Activated B cell treated with CpG ODN at 0.5 μM for 24 hours (primary cell): ENCODE data around the gene SASH1. TPM values are rescaled to one million over a fixed set of nuclear protein-coding genes. Genes with fewer than 3 reads are reported as not detected.

Experiments
- ATAC-seq: fragments of 200-7000 bp; cut with Tn5 transposase; one replicate; pipeline ENCODE4 v1.10.0; 2021; ENCODE audit warnings: low read depth, mild to moderate bottlenecking, moderate library complexity
- CTCF ChIA-PET: fragments of 350-600 bp; sonication (Branson Sonifier 250); formaldehyde crosslinking; loops from one replicate; lab custom pipeline; 2021; ENCODE audit warnings: antibody characterized with exemption; lab: Charles Lee
- POLR2A ChIA-PET: fragments of 350-600 bp; sonication (Branson Sonifier 250); formaldehyde crosslinking; loops from one replicate; lab custom pipeline; 2021; ENCODE audit warnings: antibody characterized with exemption; lab: Charles Lee
- DNase-seq: peaks from one replicate; pipeline ENCODE4 v3.0.0; 2022
- H3K27ac Mint-ChIP-seq: one replicate; pipeline ENCODE4 v1.8.0; 2020; ENCODE audit warnings: mixed read lengths
- H3K27me3 Mint-ChIP-seq: one replicate; pipeline ENCODE4 v1.8.0; 2021; ENCODE audit warnings: mixed read lengths
- H3K36me3 Mint-ChIP-seq: one replicate; pipeline ENCODE4 v1.8.0; 2021; ENCODE audit warnings: low read depth, mixed read lengths
- H3K4me1 Mint-ChIP-seq: one replicate; pipeline ENCODE4 v1.8.0; 2021; ENCODE audit warnings: mixed read lengths
- H3K4me3 Mint-ChIP-seq: one replicate; pipeline ENCODE4 v1.8.0; 2020; ENCODE audit warnings: mild to moderate bottlenecking, mixed read lengths
- H3K9me3 Mint-ChIP-seq: one replicate; pipeline ENCODE4 v1.8.0; 2020; ENCODE audit warnings: mixed read lengths
- CTCF ChIP-seq: fragments of 200-600 bp; IDR thresholded peaks from one replicate; pipeline ENCODE4 v1.8.0; 2022; ENCODE audit warnings: antibody characterized with exemption, mild to moderate bottlenecking
- intact Hi-C: fragments of 100-400 bp; cut with micrococcal nuclease; formaldehyde crosslinking; loops from one replicate; pipeline ENCODE4 v1.15.1; 2024
- total RNA-seq: library from RNA; stranded (reverse); gene quantifications from 2 replicates; pipeline ENCODE4 v1.2.3, GENCODE V29; 2022

Gene SASH1
- total RNA-seq, 1 donor from 2014 or later, result 0.49 TPM

GRCh38 chr6:148346681-148347440 is 4.2 kb downstream of the SASH1 start:
- no peaks in the 10 kb centered on the region for H3K36me3 Mint-ChIP-seq
- intact Hi-C loops, result no loop called here
- H3K4me3 Mint-ChIP-seq, result no peak overlapping the region
- peaks cover 13% of the 10 kb centered on the region for H3K4me1 Mint-ChIP-seq
- H3K9me3 Mint-ChIP-seq, result no peaks in the 10 kb centered on the region
- no peak overlapping the region for H3K27ac Mint-ChIP-seq
- TF ChIP-seq CTCF, result no peak
- CTCF ChIA-PET, result no interaction called here
- DNase-seq (no peak), ATAC-seq (no peak)
- peaks cover 41% of the 10 kb centered on the region for H3K27me3 Mint-ChIP-seq
- POLR2A ChIA-PET, result no interaction called here

GRCh38 chr6:148347441-148348054 is 4.9 kb downstream of the SASH1 start:
- Mint-ChIP-seq H3K27ac (no peak overlapping the region), H3K27me3 (peaks cover 34% of the 10 kb centered on the region), H3K9me3 (no peaks in the 10 kb centered on the region), H3K4me3 (no peak overlapping the region), H3K4me1 (peaks cover 6% of the 10 kb centered on the region), H3K36me3 (no peaks in the 10 kb centered on the region)
- ATAC-seq (no peak), DNase-seq (no peak)
- no peak for TF ChIP-seq CTCF
- ChIA-PET POLR2A (no interaction called here), CTCF (no interaction called here)
- intact Hi-C loops, result no loop called here

- no peak overlapping the region for H3K4me3 Mint-ChIP-seq
- TF ChIP-seq CTCF, result no peak
- ChIA-PET CTCF (no interaction called here), POLR2A (no interaction called here)
- no peaks in the 10 kb centered on the region for H3K9me3 Mint-ChIP-seq
- no peaks in the 10 kb centered on the region for H3K36me3 Mint-ChIP-seq
- ATAC-seq, result no peak
- H3K27ac Mint-ChIP-seq, result no peak overlapping the region
- intact Hi-C loops, result no loop called here
- H3K4me1 Mint-ChIP-seq, result peaks cover 1% of the 10 kb centered on the region
- H3K27me3 Mint-ChIP-seq, result peaks cover 33% of the 10 kb centered on the region
- no peak for DNase-seq
Observed at GRCh38 chr6:148348335-148348734, 5.7 kb downstream of the SASH1 start.

GRCh38 chr6:148348778-148349177 is 6.1 kb downstream of the SASH1 start:
- peaks cover 28% of the 10 kb centered on the region for H3K27me3 Mint-ChIP-seq
- intact Hi-C loops, result no loop called here
- ChIA-PET POLR2A (no interaction called here), CTCF (no interaction called here)
- no peak overlapping the region for H3K4me3 Mint-ChIP-seq
- no peaks in the 10 kb centered on the region for H3K36me3 Mint-ChIP-seq
- H3K27ac Mint-ChIP-seq, result no peak overlapping the region
- no peaks in the 10 kb centered on the region for H3K4me1 Mint-ChIP-seq
- ATAC-seq (no peak), DNase-seq (no peak)
- H3K9me3 Mint-ChIP-seq, result no peaks in the 10 kb centered on the region
- no peak for TF ChIP-seq CTCF

- intact Hi-C loops, result no loop called here
- POLR2A ChIA-PET, result no interaction called here
- H3K9me3 Mint-ChIP-seq, result no peaks in the 10 kb centered on the region
- H3K27ac Mint-ChIP-seq, result no peak overlapping the region
- DNase-seq (no peak), ATAC-seq (no peak)
- no peaks in the 10 kb centered on the region for H3K36me3 Mint-ChIP-seq
- peaks cover 25% of the 10 kb centered on the region for H3K27me3 Mint-ChIP-seq
- CTCF ChIA-PET, result no interaction called here
- TF ChIP-seq CTCF, result no peak
- H3K4me1 Mint-ChIP-seq, result no peaks in the 10 kb centered on the region
- no peak overlapping the region for H3K4me3 Mint-ChIP-seq
Observed at GRCh38 chr6:148349466-148349865, 6.8 kb downstream of the SASH1 start.
